H9 (cell line): Measurements from ENCODE around the gene HOXD8. TPM values are rescaled to one million over a fixed set of nuclear protein-coding genes. Genes with fewer than 3 reads are reported as not detected.
A peak's percentile ranks its signal among the peaks of the same experiment; 100 is the strongest.

Source experiments
- DNase-seq: peaks from one replicate; pipeline ENCODE4 v3.0.0-alpha.2; 2017
- H2AFZ ChIP-seq: one replicate; pipeline ENCODE4 v1.6.1; 2013; ENCODE audit warnings: mild to moderate bottlenecking, low read length, control low read depth, moderate library complexity
- H2AK5ac ChIP-seq: 2 replicates; pipeline ENCODE4 v1.6.1; 2013; ENCODE audit warnings: low read length, control low read depth, mixed read lengths; ENCODE audit not compliant: insufficient read length
- H2BK120ac ChIP-seq: one replicate; pipeline ENCODE4 v1.6.1; 2013; ENCODE audit warnings: low read depth, mild to moderate bottlenecking, low read length, control low read depth, inconsistent platforms; ENCODE audit not compliant: poor library complexity, severe bottlenecking
- H2BK12ac ChIP-seq: 2 replicates; pipeline ENCODE4 v1.6.1; 2013; ENCODE audit warnings: low read length, control low read depth, mixed read lengths, low read depth; ENCODE audit not compliant: insufficient read length
- H2BK15ac ChIP-seq: 2 replicates; pipeline ENCODE4 v1.6.1; 2013; ENCODE audit warnings: low read depth, low read length, control low read depth
- H2BK20ac ChIP-seq: one replicate; pipeline ENCODE4 v1.6.1; 2013; ENCODE audit warnings: low read depth, mild to moderate bottlenecking, low read length, control low read depth, inconsistent platforms; ENCODE audit not compliant: poor library complexity, severe bottlenecking
- H2BK5ac ChIP-seq: 2 replicates; pipeline ENCODE4 v1.6.1; 2013; ENCODE audit warnings: low read length, control low read depth, mixed read lengths; ENCODE audit not compliant: insufficient read length
- H3K14ac ChIP-seq: 2 replicates; pipeline ENCODE4 v1.6.1; 2013; ENCODE audit warnings: low read length, control low read depth; ENCODE audit not compliant: insufficient read depth
- H3K18ac ChIP-seq: 2 replicates; pipeline ENCODE4 v1.6.1; 2013; ENCODE audit warnings: low read depth, mild to moderate bottlenecking, mixed read lengths, low read length, control low read depth; ENCODE audit not compliant: insufficient read length
- H3K23ac ChIP-seq: 2 replicates; pipeline ENCODE4 v1.6.1; 2013; ENCODE audit warnings: low read length, control low read depth, mixed read lengths, low read depth; ENCODE audit not compliant: insufficient read length
- H3K23me2 ChIP-seq: 2 replicates; pipeline ENCODE4 v1.6.1; 2013; ENCODE audit warnings: low read depth, mild to moderate bottlenecking, mixed read lengths, low read length, control low read depth; ENCODE audit not compliant: insufficient read length, poor library complexity, severe bottlenecking
- H3K27ac ChIP-seq: 2 replicates; pipeline ENCODE4 v1.5.1; 2013; ENCODE audit warnings: low read length, control low read depth, mixed read lengths, low read depth; ENCODE audit not compliant: insufficient read length
- H3K27me3 ChIP-seq: 2 replicates; pipeline ENCODE4 v1.6.1; 2013; ENCODE audit warnings: low read length, control low read depth, inconsistent platforms; ENCODE audit not compliant: insufficient read depth
- H3K4ac ChIP-seq: 2 replicates; pipeline ENCODE4 v1.6.1; 2013; ENCODE audit warnings: low read depth, mild to moderate bottlenecking, control low read depth, inconsistent platforms, low read length, moderate library complexity
- H3K4me1 ChIP-seq: 2 replicates; pipeline ENCODE4 v1.6.1; 2013; ENCODE audit warnings: low read length, control low read depth, inconsistent platforms; ENCODE audit not compliant: insufficient read depth
- H3K4me2 ChIP-seq: 2 replicates; pipeline ENCODE4 v1.6.1; 2013; ENCODE audit warnings: low read length, control low read depth, mixed read lengths; ENCODE audit not compliant: insufficient read length, insufficient read depth
- H3K56ac ChIP-seq: 2 replicates; pipeline ENCODE4 v1.6.1; 2013; ENCODE audit warnings: low read depth, mild to moderate bottlenecking, mixed read lengths, low read length, control low read depth; ENCODE audit not compliant: insufficient read length
- H3K79me1 ChIP-seq: 2 replicates; pipeline ENCODE4 v1.6.1; 2013; ENCODE audit warnings: low read depth, mild to moderate bottlenecking, moderate library complexity, low read length, control low read depth, inconsistent platforms; ENCODE audit not compliant: insufficient read depth, poor library complexity, severe bottlenecking
- H3K79me2 ChIP-seq: 2 replicates; pipeline ENCODE4 v1.6.1; 2013; ENCODE audit warnings: low read length, control low read depth, inconsistent platforms; ENCODE audit not compliant: insufficient read depth
- H3K9ac ChIP-seq: 2 replicates; pipeline ENCODE4 v1.6.1; 2013; ENCODE audit warnings: low read length, control low read depth, mixed read lengths; ENCODE audit not compliant: insufficient read length; ENCODE audit errors: extremely low read depth
- H3K9me3 ChIP-seq: one replicate; pipeline ENCODE4 v1.6.1; 2013; ENCODE audit warnings: low read depth, low read length, inconsistent platforms; ENCODE audit not compliant: control insufficient read depth
- H3T11ph ChIP-seq: one replicate; pipeline ENCODE4 v1.6.1; 2013; ENCODE audit warnings: mild to moderate bottlenecking, low read length, control low read depth, inconsistent platforms
- H4K20me1 ChIP-seq: one replicate; pipeline ENCODE4 v1.6.1; 2013; ENCODE audit not compliant: control insufficient read depth, insufficient read length, insufficient read depth
- H4K5ac ChIP-seq: 2 replicates; pipeline ENCODE4 v1.6.1; 2013; ENCODE audit warnings: low read depth, mild to moderate bottlenecking, mixed read lengths, low read length, control low read depth; ENCODE audit not compliant: insufficient read length
- H4K8ac ChIP-seq: replicated peaks from 2 replicates; pipeline ENCODE4 v1.6.1; 2013; ENCODE audit warnings: low read length, control low read depth, mixed read lengths, low read depth; ENCODE audit not compliant: insufficient read length
- H4K91ac ChIP-seq: 2 replicates; pipeline ENCODE4 v1.6.1; 2013; ENCODE audit warnings: low read depth, mild to moderate bottlenecking, moderate library complexity, mixed read lengths, low read length, control low read depth; ENCODE audit not compliant: insufficient read length
- H3K27ac Mint-ChIP-seq, 3 experiments: 2 replicates in 2 of 3; 3 replicates in 1 of 3; pipeline ENCODE4 v1.8.0; 2020 to 2021; ENCODE audit warnings: mixed read lengths in 3 of 3, mild to moderate bottlenecking in 1 of 3, moderate library complexity in 1 of 3
- H3K27me3 Mint-ChIP-seq: 2 replicates; pipeline ENCODE4 v1.8.0; 2021; ENCODE audit warnings: low read depth, mild to moderate bottlenecking, moderate library complexity, mixed read lengths
- H3K36me3 Mint-ChIP-seq, 3 experiments: 2 replicates in 2 of 3; 3 replicates in 1 of 3; pipeline ENCODE4 v1.8.0; 2020 to 2021; ENCODE audit warnings: low read depth in 3 of 3, mixed read lengths in 3 of 3; ENCODE audit not compliant: insufficient read depth in 1 of 3
- H3K4me1 Mint-ChIP-seq, 2 experiments: 2 replicates each; pipeline ENCODE4 v1.8.0; 2020; ENCODE audit warnings: mixed read lengths in 2 of 2
- H3K4me3 Mint-ChIP-seq, 2 experiments: 2 replicates in 1 of 2; 3 replicates in 1 of 2; pipeline ENCODE4 v1.8.0; 2020 to 2021; ENCODE audit warnings: mild to moderate bottlenecking in 2 of 2, mixed read lengths in 2 of 2, moderate library complexity in 1 of 2
- H3K9me3 Mint-ChIP-seq, 2 experiments: 2 replicates in 1 of 2; 3 replicates in 1 of 2; pipeline ENCODE4 v1.8.0; 2020; ENCODE audit warnings: mild to moderate bottlenecking in 2 of 2, mixed read lengths in 2 of 2, moderate library complexity in 1 of 2
- CTCF ChIP-seq: fragments of 200-600 bp; sonication (generic); conservative IDR thresholded peaks from 3 replicates; pipeline ENCODE4 v1.8.0; 2021; ENCODE audit warnings: antibody characterized with exemption, mild to moderate bottlenecking
- WGBS: extraction: QIAGEN DNeasy Blood & Tissue Kit; methylation state at CpG from one replicate; pipeline ENCODE4 v1.1.7; 2013; ENCODE audit warnings: missing lambda C conversion rate, low lambda C conversion rate, mixed read lengths; ENCODE audit not compliant: insufficient read length; ENCODE audit errors: extremely low coverage; 5-methylcytosine and 5-hydroxymethylcytosine counted together
- total RNA-seq: library from RNA; stranded (reverse); gene quantifications from 2 replicates; pipeline ENCODE4 v1.2.1, GENCODE V29; 2021

HOXD8 gene
- total RNA-seq, 1 experiment from 2014 or later = not detected

- H2AFZ ChIP-seq = no peak overlapping the region
- Mint-ChIP-seq H3K4me1 (peaks cover 24 to 37% of the 10 kb centered on the region in 2 experiments), H3K9me3 (peaks cover 5 to 29% of the 10 kb centered on the region in 2 experiments), H3K27me3 (peaks cover 99% of the 10 kb centered on the region), H3K27ac (peak overlapping the region in 1 of 3 experiments; percentile 15; a peak in 1 of 7 replicates), H3K4me3 (peak overlapping the region in 1 of 2 experiments; percentile 76; a peak in 3 of 5 replicates), H3K36me3 (no peaks in the 10 kb centered on the region; a peak in 1 of 7 replicates)
- H3K56ac ChIP-seq = no peak overlapping the region
- H3K4me1 ChIP-seq = peaks cover 3% of the 10 kb centered on the region; the same call in 1 of the 2 replicates
- no peak overlapping the region for H3K18ac ChIP-seq
- H3T11ph ChIP-seq = no peak overlapping the region
- H3K79me1 ChIP-seq = no peaks in the 10 kb centered on the region
- no peak for TF ChIP-seq CTCF
- H3K14ac ChIP-seq = no peak overlapping the region
- WGBS = no CpG with 5 or more reads among the region's 18 CpGs
- no peak overlapping the region for H3K27ac ChIP-seq
- no peak overlapping the region for H3K23ac ChIP-seq
- peaks cover 87% of the 10 kb centered on the region for H3K27me3 ChIP-seq
- H2BK12ac ChIP-seq = no peak overlapping the region
- no peak overlapping the region for H2BK120ac ChIP-seq
- H4K5ac ChIP-seq = no peak overlapping the region
- H3K23me2 ChIP-seq = peaks cover 5% of the 10 kb centered on the region
- DNase-seq = no peak
- no peak overlapping the region for H2AK5ac ChIP-seq
- H3K9me3 ChIP-seq = no peaks in the 10 kb centered on the region
- no peak overlapping the region for H2BK5ac ChIP-seq
- H4K8ac ChIP-seq = no peak overlapping the region
- no peak overlapping the region for H4K91ac ChIP-seq
- H2BK20ac ChIP-seq = no peak overlapping the region
- no peak overlapping the region for H3K9ac ChIP-seq
- no peaks in the 10 kb centered on the region for H3K79me2 ChIP-seq
- H3K4ac ChIP-seq = no peak overlapping the region
- no peak overlapping the region for H2BK15ac ChIP-seq
- H3K4me2 ChIP-seq = peak overlapping the region; percentile 63
- H4K20me1 ChIP-seq = no peaks in the 10 kb centered on the region
Measured at GRCh38 chr2:176097820-176098365, 31.6 kb upstream of the HOXD8 start.
